D721Med (cell line): Measurements from ENCODE around the gene SLC31A1.
"Not testable (repeated sequence)": the region's sequence is repeated elsewhere in the genome, so short reads cannot be mapped to it uniquely, and the experiment has no call there.

ENCODE experiments used
- DNase-seq: peaks from one replicate; pipeline ENCODE4 v3.0.0; 2011; ENCODE audit warnings: low spot score; ENCODE audit not compliant: insufficient read length
- FAIRE-seq: peaks from 2 replicates; lab custom pipeline; 2011; peaks lifted over from hg19 to GRCh38; lab: Jason Lieb, UNC
- CTCF ChIP-seq: IDR thresholded peaks from 2 replicates; pipeline ENCODE4 v1.5.1; 2012; ENCODE audit warnings: mild to moderate bottlenecking, control low read depth; ENCODE audit not compliant: insufficient read depth; ENCODE audit errors: missing control alignments

The SLC31A1 gene

GRCh38 chr9:113293285-113293878, 72.0 kb downstream of the SLC31A1 start:
- FAIRE-seq = no peak

GRCh38 chr9:113296247-113296646, 74.9 kb downstream of the SLC31A1 start:
- not testable (repeated sequence) for FAIRE-seq, DNase-seq

More at GRCh38 chr9:113293285-113293878, 72.0 kb downstream of the SLC31A1 start:
- no peak for TF ChIP-seq CTCF
- DNase-seq = no peak

- TF ChIP-seq CTCF = no peak
- FAIRE-seq (no peak), DNase-seq (no peak)
These were observed 75.6 kb downstream of the SLC31A1 start for GRCh38 chr9:113296796-113297558.

GRCh38 chr9:113298311-113298710, 77.0 kb downstream of the SLC31A1 start:
- no peak for FAIRE-seq
- no peak for DNase-seq
- no peak for TF ChIP-seq CTCF

- FAIRE-seq = no peak
- TF ChIP-seq CTCF = no peak
- DNase-seq = no peak
These were observed 77.8 kb downstream of the SLC31A1 start for GRCh38 chr9:113298924-113299770.

GRCh38 chr9:113299800-113300292, 78.5 kb downstream of the SLC31A1 start:
- no peak for FAIRE-seq
- no peak for TF ChIP-seq CTCF
- no peak for DNase-seq

- no peak for FAIRE-seq
- no peak for DNase-seq
- TF ChIP-seq CTCF = no peak
These were observed 80.2 kb downstream of the SLC31A1 start for GRCh38 chr9:113301548-113301947.
